GM23338 (cell line): ENCODE measurements around the gene LRRC42. TPM values are rescaled to one million over a fixed set of nuclear protein-coding genes. Genes with fewer than 3 reads are reported as not detected.

Experiments used
- ATAC-seq: fragments of 200-7000 bp; cut with Tn5 transposase; 3 replicates; pipeline ENCODE4 v1.9.1; 2020
- DNase-seq: peaks from one replicate; pipeline ENCODE4 v3.0.0-alpha.2; 2015; ENCODE audit warnings: low spot score
- H2AFZ ChIP-seq: fragments of 200-600 bp; sonication (generic); 2 replicates; pipeline ENCODE4 v1.8.0; 2016; ENCODE audit warnings: antibody characterized with exemption, mild to moderate bottlenecking, moderate library complexity
- H3F3A ChIP-seq: fragments of 200-600 bp; sonication (generic); replicated peaks from 2 replicates; pipeline ENCODE4 v1.8.0; 2017; ENCODE audit warnings: antibody characterized with exemption, mixed run types, low read depth
- H3K27ac ChIP-seq: fragments of 200-600 bp; sonication (generic); 2 replicates; pipeline ENCODE4 v1.6.1; 2016; ENCODE audit warnings: low read depth
- H3K27me3 ChIP-seq: fragments of 200-600 bp; sonication (generic); 2 replicates; pipeline ENCODE4 v1.8.0; 2016; ENCODE audit warnings: mild to moderate bottlenecking, mixed run types, moderate library complexity; ENCODE audit not compliant: insufficient read depth
- H3K36me3 ChIP-seq: fragments of 200-600 bp; sonication (generic); 2 replicates; pipeline ENCODE4 v1.8.0; 2016; ENCODE audit warnings: mild to moderate bottlenecking; ENCODE audit not compliant: insufficient read depth
- H3K4me1 ChIP-seq: fragments of 200-600 bp; sonication (generic); 2 replicates; pipeline ENCODE4 v1.8.0; 2016; ENCODE audit warnings: mild to moderate bottlenecking, moderate library complexity; ENCODE audit not compliant: insufficient read depth
- H3K4me2 ChIP-seq: fragments of 200-600 bp; sonication (generic); 2 replicates; pipeline ENCODE4 v1.7.1; 2017; ENCODE audit warnings: mixed run types
- H3K4me3 ChIP-seq: fragments of 200-600 bp; sonication (generic); 2 replicates; pipeline ENCODE4 v1.6.1; 2016; ENCODE audit warnings: mixed run types
- H3K79me2 ChIP-seq: fragments of 200-600 bp; sonication (generic); replicated peaks from 2 replicates; pipeline ENCODE4 v1.8.0; 2017; ENCODE audit warnings: mild to moderate bottlenecking; ENCODE audit not compliant: insufficient read depth
- H3K9me2 ChIP-seq: fragments of 200-600 bp; sonication (generic); 2 replicates; pipeline ENCODE4 v1.8.0; 2017; ENCODE audit not compliant: insufficient read depth
- H4K20me1 ChIP-seq: fragments of 200-600 bp; sonication (generic); replicated peaks from 2 replicates; pipeline ENCODE4 v1.8.0; 2017; ENCODE audit warnings: mild to moderate bottlenecking; ENCODE audit not compliant: insufficient read depth
- H3K27ac Mint-ChIP-seq: 2 replicates; pipeline ENCODE4 v1.8.0; 2020; ENCODE audit warnings: inconsistent platforms, mild to moderate bottlenecking, moderate library complexity, mixed read lengths
- H3K27me3 Mint-ChIP-seq: 3 replicates; pipeline ENCODE4 v1.8.0; 2022; ENCODE audit warnings: low read depth, mild to moderate bottlenecking, moderate library complexity, mixed read lengths, inconsistent platforms; ENCODE audit not compliant: insufficient read depth, poor library complexity
- H3K36me3 Mint-ChIP-seq: 3 replicates; pipeline ENCODE4 v1.8.0; 2021; ENCODE audit warnings: low read depth, mild to moderate bottlenecking, inconsistent platforms, moderate library complexity, mixed read lengths
- H3K4me1 Mint-ChIP-seq: 3 replicates; pipeline ENCODE4 v1.8.0; 2020; ENCODE audit warnings: mild to moderate bottlenecking, inconsistent platforms, mixed read lengths
- H3K4me3 Mint-ChIP-seq: 3 replicates; pipeline ENCODE4 v1.8.0; 2021; ENCODE audit warnings: moderate library complexity, mild to moderate bottlenecking, inconsistent platforms, mixed read lengths
- H3K9me3 Mint-ChIP-seq: 3 replicates; pipeline ENCODE4 v1.8.0; 2020; ENCODE audit warnings: moderate library complexity, mild to moderate bottlenecking, inconsistent platforms, mixed read lengths
- CREB1 ChIP-seq: fragments of 250-450 bp; sonication (Bioruptor Pico); IDR thresholded peaks from 2 replicates; pipeline ENCODE4 v1.5.0; 2020; ENCODE audit warnings: low read depth, mild to moderate bottlenecking, moderate library complexity
- CTCF ChIP-seq, 2 experiments: fragments of 200-600 bp in 1 of 2; sonication (generic) in 1 of 2; conservative IDR thresholded peaks; 2 replicates each; pipeline versions ENCODE4 v1.5.1 to v1.6.1; 2016 to 2017; ENCODE audit warnings: antibody characterized with exemption in 2 of 2, low read depth in 2 of 2, mild to moderate bottlenecking in 2 of 2, moderate library complexity in 1 of 2
- ETS1 ChIP-seq: IDR thresholded peaks from 2 replicates; pipeline ENCODE4 v1.6.1; 2016; ENCODE audit warnings: antibody characterized with exemption
- EZH2 ChIP-seq: fragments of 200-600 bp; sonication (generic); IDR thresholded peaks from one replicate; pipeline ENCODE4 v1.8.0; 2017; ENCODE audit warnings: antibody characterized with exemption, mild to moderate bottlenecking, low read depth; ENCODE audit not compliant: unreplicated experiment
- EZH2phosphoT487 ChIP-seq: fragments of 200-600 bp; sonication (generic); IDR thresholded peaks from one replicate; pipeline ENCODE4 v1.8.1; 2018; ENCODE audit warnings: antibody characterized with exemption; ENCODE audit not compliant: unreplicated experiment
- JUNB ChIP-seq: IDR thresholded peaks from one replicate; pipeline ENCODE4 v1.6.1; 2016; ENCODE audit warnings: antibody characterized with exemption; ENCODE audit not compliant: unreplicated experiment
- NANOG ChIP-seq: IDR thresholded peaks from 2 replicates; pipeline ENCODE4 v1.6.1; 2016; ENCODE audit warnings: antibody characterized with exemption, borderline replicate concordance
- POLR2AphosphoS5 ChIP-seq: IDR thresholded peaks from 2 replicates; pipeline ENCODE4 v1.6.1; 2016; ENCODE audit warnings: antibody characterized with exemption, low read depth
- REST ChIP-seq: IDR thresholded peaks from one replicate; pipeline ENCODE4 v1.6.1; 2018; ENCODE audit warnings: antibody characterized with exemption; ENCODE audit not compliant: unreplicated experiment
- STAT1 ChIP-seq: IDR thresholded peaks from one replicate; pipeline ENCODE4 v1.6.1; 2016; ENCODE audit warnings: antibody characterized with exemption; ENCODE audit not compliant: unreplicated experiment
- ZNF114 ChIP-seq: fragments of 250-450 bp; sonication (Bioruptor Pico); IDR thresholded peaks from 2 replicates; pipeline ENCODE4 v1.5.0; 2020; ENCODE audit warnings: mild to moderate bottlenecking, moderate library complexity
- ZNF331 ChIP-seq: fragments of 250-450 bp; sonication (Bioruptor Pico); IDR thresholded peaks from 2 replicates; pipeline ENCODE4 v1.5.0; 2020; ENCODE audit warnings: low read depth, mild to moderate bottlenecking, moderate library complexity
- ZNF462 ChIP-seq: fragments of 250-450 bp; sonication (Bioruptor Pico); IDR thresholded peaks from 2 replicates; pipeline ENCODE4 v1.5.0; 2020; ENCODE audit warnings: mild to moderate bottlenecking, moderate library complexity
- polyA plus RNA-seq: library from polyadenylated mRNA; unstranded; fragments of >200 nt; fragmentation: Nextera tagmentation; extraction: Ambion mirVana; gene quantifications from 2 replicates; pipeline ENCODE4 v1.2.1, GENCODE V29; 2016
- total RNA-seq: library from RNA; depleted of rRNA; stranded (reverse); fragments of >200 nt; shearing (Covaris generic); gene quantifications from 2 replicates; pipeline ENCODE4 v1.2.3, GENCODE V29; 2014

Gene LRRC42
- total and polyA plus RNA-seq, 2 experiments from 2014 or later: 25.9 to 48.1 TPM

- no peak for TF ChIP-seq REST
- TF ChIP-seq POLR2AphosphoS5: no peak
- TF ChIP-seq ZNF462: no peak
- no peak for TF ChIP-seq ETS1
- no peak for TF ChIP-seq JUNB
- no peak for TF ChIP-seq EZH2
- TF ChIP-seq ZNF114 (CRISPR knock-in tag): no peak
- no peak for TF ChIP-seq ZNF331 (CRISPR knock-in tag)
- no peak for TF ChIP-seq CTCF (conservative IDR thresholded peaks at IDR 0.05; ENCODE audit: low read depth in 2 of 2)
- no peak for TF ChIP-seq CREB1 (CRISPR knock-in tag)
- no peak for TF ChIP-seq EZH2phosphoT487
- TF ChIP-seq NANOG: no peak
- no peak for TF ChIP-seq STAT1
- peak; percentile 22 for DNase-seq
- peaks cover 53% of the 10 kb centered on the region for H3K36me3 Mint-ChIP-seq
- peaks cover 17% of the 10 kb centered on the region for H3K4me1 Mint-ChIP-seq
- peaks cover 22% of the 10 kb centered on the region for H3K36me3 ChIP-seq
- H3K4me2 ChIP-seq: 0 out of 2 replicates have a peak overlapping the region, but pooled peaks have one; percentile 35
- no peaks in the 10 kb centered on the region for H3K27me3 ChIP-seq
- peak; percentile 50 for ATAC-seq
- no peaks in the 10 kb centered on the region for H3K27me3 Mint-ChIP-seq
- H3K27ac Mint-ChIP-seq: peak overlapping the region; percentile 38
- H4K20me1 ChIP-seq: no peaks in the 10 kb centered on the region; the same call in 1 of the 2 replicates
- peak overlapping the region; percentile 39 for H3K27ac ChIP-seq
- H3K4me1 ChIP-seq: peaks cover 20% of the 10 kb centered on the region
- H3K9me3 Mint-ChIP-seq: no peaks in the 10 kb centered on the region
- 0 out of 2 replicates have a peak, but pooled peaks cover 2% of the 10 kb centered on the region for H3F3A ChIP-seq
- H3K4me3 Mint-ChIP-seq: no peak overlapping the region
- H3K79me2 ChIP-seq: peaks cover 12% of the 10 kb centered on the region
- H3K4me3 ChIP-seq: no peak overlapping the region
- H3K9me2 ChIP-seq: no peaks in the 10 kb centered on the region
- no peak overlapping the region for H2AFZ ChIP-seq
Measured at GRCh38 chr1:53957194-53957818, 11.2 kb downstream of the LRRC42 start.
